GM12865 (cell line): ENCODE measurements around the gene ELK1.

ENCODE experiments used
- DNase-seq: peaks from one replicate; pipeline ENCODE4 v3.0.0; 2010; ENCODE audit warnings: low read depth
- H3K4me3 ChIP-seq: 2 replicates; pipeline ENCODE4 v1.5.1; 2011; ENCODE audit warnings: mild to moderate bottlenecking, low read depth, low read length, control low read depth
- CTCF ChIP-seq: IDR thresholded peaks from 2 replicates; pipeline ENCODE4 v1.5.1; 2011; ENCODE audit warnings: low read length, control low read depth, low read depth, inconsistent platforms; ENCODE audit not compliant: insufficient read depth; ENCODE audit errors: missing control alignments

The ELK1 gene

GRCh38 chrX:47587091-47587891 is 63.1 kb downstream of the ELK1 start:
- DNase-seq = no peak
- H3K4me3 ChIP-seq = no peak overlapping the region
- TF ChIP-seq CTCF = no peak

- no peak for TF ChIP-seq CTCF
- DNase-seq = no peak
- no peak overlapping the region for H3K4me3 ChIP-seq
Observed at GRCh38 chrX:47586043-47586787, 64.1 kb downstream of the ELK1 start.
